Superior temporal gyrus (tissue), 1 donor: ENCODE measurements around the gene DLGAP1.

Source experiments
- DNase-seq: peaks from one replicate; pipeline ENCODE4 v3.0.0-alpha.2; 2016; ENCODE audit errors: extremely low spot score

DLGAP1 gene

DNA sequence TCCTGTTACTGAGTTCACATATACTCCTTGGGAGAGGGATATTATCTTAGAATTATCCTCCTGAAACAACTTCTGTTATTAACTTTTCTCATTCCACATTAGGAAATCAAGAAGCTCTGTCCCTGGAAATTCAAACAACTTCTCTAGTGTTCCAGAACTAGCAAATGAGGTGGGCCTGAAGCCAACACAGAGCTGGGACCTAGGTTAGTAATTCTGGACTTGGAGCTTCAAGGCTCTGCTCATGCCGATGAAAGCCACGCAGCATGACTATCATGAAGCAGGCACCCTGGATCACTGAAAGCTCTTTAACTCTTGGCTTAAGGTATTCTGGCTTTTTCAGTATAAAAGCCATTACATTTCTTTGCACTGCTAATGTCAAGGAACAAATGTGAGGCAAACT, 762.4 kb downstream of the DLGAP1 start:
- DNase-seq = peak; percentile 9

DNA sequence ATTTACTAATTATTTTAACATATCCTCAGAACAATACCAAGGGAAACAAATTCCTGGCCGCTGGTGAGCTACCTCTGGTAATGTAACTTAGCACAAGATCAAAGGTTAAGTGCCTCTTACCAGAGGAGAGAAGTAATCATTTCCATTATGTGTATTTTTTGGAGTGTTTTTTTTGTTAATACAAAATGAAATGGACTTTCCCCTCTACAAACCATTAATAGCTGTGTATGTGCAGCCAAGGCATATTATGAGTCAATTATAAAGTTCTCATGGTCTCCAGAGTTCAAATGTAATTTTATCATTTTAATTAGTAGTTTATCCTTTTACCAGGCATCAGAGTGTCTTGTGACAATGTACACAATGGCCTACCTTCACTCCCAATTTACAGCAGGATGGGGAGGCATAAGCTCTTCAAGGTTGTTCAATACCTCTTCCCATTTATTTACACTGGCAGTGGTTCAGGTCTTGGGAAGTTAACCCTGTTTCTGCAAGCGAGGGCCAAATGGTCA, 762.9 kb downstream of the DLGAP1 start:
- DNase-seq = peak; percentile 7

DNA sequence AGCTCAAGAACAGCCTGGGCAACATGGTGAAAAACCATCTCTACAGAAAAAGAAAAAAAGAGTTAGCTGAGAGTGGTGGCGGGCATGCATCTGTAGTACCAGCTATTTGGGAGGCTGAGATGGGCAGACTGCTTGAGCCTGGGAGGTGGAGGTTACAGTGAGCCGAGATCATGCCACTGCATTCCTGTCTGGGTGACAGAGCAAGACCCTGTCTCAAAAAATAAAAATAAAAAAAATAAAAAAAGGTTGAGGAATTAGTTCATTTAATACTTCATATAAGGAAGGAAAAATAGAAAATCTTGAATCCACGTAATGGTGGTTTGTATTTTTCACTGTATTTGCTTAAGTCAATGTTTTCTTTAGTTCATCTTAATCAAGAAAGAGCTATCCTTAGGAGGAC, 763.4 kb downstream of the DLGAP1 start:
- DNase-seq = no peak

- no peak for DNase-seq
Measured at GRCh38 chr18:3690764-3691066, 764.4 kb downstream of the DLGAP1 start.

- no peak for DNase-seq
Measured at GRCh38 chr18:3689986-3690763, 764.9 kb downstream of the DLGAP1 start.

GRCh38 chr18:3689091-3689490, 766.0 kb downstream of the DLGAP1 start:
- DNase-seq = no peak

- DNase-seq = no peak
Measured at GRCh38 chr18:3688690-3689089, 766.4 kb downstream of the DLGAP1 start.

GRCh38 chr18:3683483-3683882, 771.6 kb downstream of the DLGAP1 start:
- DNase-seq = peak; percentile 10

GRCh38 chr18:3682061-3682460, 773.0 kb downstream of the DLGAP1 start:
- DNase-seq = no peak

DNA sequence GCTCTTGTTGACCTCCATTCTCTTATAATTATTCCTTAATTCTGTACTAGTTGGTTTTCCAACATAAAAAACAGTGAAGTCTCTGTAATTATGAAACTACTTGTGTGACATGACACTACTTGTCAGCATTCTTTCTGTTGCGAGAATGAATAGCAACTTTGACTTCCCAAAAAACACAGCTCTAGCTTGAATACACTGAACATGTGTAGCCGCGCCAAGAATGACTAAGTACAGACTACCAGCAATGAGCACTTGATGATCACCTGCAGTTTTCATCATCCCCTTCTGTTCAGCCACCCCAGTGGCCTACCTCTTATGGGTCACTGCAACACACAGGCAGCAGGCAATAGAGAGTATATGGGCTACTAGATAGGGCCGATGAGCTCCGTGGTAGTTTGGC, 775.9 kb downstream of the DLGAP1 start:
- DNase-seq = no peak

GRCh38 chr18:3675994-3676393, 779.1 kb downstream of the DLGAP1 start:
- no peak for DNase-seq

DNA sequence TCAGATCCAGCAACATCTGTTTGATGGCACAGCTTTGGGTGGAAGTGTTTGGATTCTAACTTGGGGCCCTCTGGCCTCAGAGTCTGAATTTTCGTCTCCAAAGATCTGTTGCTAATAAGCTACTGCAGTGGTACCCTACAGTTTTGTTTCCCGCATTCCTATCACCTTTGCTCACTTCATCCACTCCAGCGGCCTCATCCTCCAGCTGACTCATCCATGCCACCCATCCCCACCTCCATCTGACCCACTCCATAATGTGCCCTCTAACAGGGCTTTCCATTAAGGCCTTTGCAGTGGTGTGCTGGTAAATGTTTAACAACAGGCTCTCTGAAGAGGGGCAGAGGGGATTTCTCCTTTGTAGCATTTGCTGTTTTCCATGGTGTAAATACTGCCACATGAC, 779.7 kb downstream of the DLGAP1 start:
- DNase-seq = no peak

- no peak for DNase-seq
Measured at GRCh38 chr18:3671176-3671575, 783.9 kb downstream of the DLGAP1 start.

GRCh38 chr18:3669376-3669775, 785.7 kb downstream of the DLGAP1 start:
- no peak for DNase-seq

- no peak for DNase-seq
Measured at GRCh38 chr18:3667255-3668137, 787.6 kb downstream of the DLGAP1 start.

GRCh38 chr18:3666526-3667254, 788.4 kb downstream of the DLGAP1 start:
- no peak for DNase-seq

- peak; percentile 98 for DNase-seq
Measured at GRCh38 chr18:3665780-3666525, 789.2 kb downstream of the DLGAP1 start.

DNA sequence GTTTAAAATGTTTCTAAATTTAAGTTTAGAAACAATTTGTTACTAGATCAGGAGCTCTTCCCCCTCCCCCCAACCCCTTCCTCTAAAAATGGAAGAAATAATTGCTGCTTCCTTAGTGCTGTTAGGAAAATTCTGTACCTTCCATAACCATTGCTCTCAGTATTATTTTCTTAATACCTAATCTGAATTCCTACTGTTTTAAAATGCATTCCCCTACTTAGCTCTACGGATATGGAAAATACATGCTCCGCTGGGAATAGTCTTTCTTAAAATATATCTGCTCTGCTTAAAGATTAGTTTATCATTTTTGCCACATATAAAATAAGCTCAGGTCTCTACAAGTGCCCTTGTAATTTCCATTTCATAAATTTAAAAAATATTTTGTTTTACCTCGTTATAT, 789.9 kb downstream of the DLGAP1 start:
- no peak for DNase-seq

DNA sequence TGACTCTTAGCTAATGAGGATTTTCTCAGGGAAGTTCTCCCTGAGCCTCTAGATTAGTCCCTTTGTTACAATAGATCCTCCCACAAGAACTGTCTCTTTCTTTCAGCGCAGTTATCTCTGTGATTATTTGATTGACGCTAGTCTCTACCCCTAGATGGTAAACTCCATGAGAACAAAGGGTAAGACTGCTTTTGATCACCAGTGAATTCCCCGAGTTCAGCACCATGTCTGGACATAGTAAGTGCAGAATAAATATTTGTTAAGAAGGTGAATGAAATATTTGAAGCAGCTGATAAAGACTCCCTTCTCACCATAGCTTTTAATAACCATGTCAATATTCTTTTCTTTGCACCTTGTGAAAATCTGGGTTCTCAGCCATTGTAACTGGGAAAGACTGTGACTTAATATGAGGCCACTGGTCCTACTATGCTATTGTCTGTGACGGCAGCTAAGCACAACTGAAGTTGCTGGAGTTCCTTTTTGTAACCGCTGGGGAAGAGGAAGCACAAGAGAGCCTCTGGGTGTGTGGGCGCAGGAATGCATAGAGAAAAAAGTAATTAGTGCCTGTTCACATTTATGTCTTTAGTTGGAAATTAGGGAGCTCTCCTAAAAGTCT, 790.4 kb downstream of the DLGAP1 start:
- DNase-seq = no peak

GRCh38 chr18:3663870-3664512, 791.1 kb downstream of the DLGAP1 start:
- DNase-seq = no peak

DNA sequence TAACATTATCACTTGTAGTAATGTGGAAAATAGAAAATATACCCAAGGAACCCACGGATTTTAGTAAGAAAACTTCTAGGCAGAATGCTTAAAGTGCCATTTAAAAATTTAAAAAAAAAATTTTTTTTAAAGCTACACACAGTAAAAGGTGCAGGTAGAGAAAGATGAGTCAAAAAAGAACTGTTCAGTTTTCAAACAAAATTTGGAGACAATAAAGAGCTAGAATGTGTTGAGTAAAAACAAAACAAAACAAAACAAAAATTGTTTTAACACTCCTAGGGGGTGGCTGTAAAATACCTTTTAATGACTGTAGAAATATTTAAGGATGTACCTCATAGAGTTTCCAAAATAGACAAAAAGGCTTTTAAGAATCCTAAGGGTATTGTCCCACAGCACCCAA, 793.1 kb downstream of the DLGAP1 start:
- DNase-seq = no peak
